Panc1 (cell line): ENCODE measurements around the gene ANK3. TPM values are rescaled to one million over a fixed set of nuclear protein-coding genes. Genes with fewer than 3 reads are reported as not detected.

Experiments
- ATAC-seq: fragments of 200-7000 bp; cut with Tn5 transposase; 2 replicates; pipeline ENCODE4 v1.9.1; 2020; ENCODE audit warnings: mild to moderate bottlenecking, moderate library complexity
- BruUV-seq: library from RNA; stranded (reverse); fragments of 400-500 nt; replicated peaks from 2 replicates; lab custom pipeline; 2021; lab: Mats Ljungman, UMichigan
- CTCF ChIA-PET: fragments of 300-600 bp; sonication (Branson Sonifier 250); formaldehyde crosslinking; loops from one replicate; lab custom pipeline; 2022; ENCODE audit warnings: antibody characterized with exemption; lab: Charles Lee
- POLR2A ChIA-PET: fragments of 300-600 bp; sonication (Branson Sonifier 250); formaldehyde crosslinking; loops from one replicate; lab custom pipeline; 2022; ENCODE audit warnings: antibody characterized with exemption; lab: Charles Lee
- DNase-seq: peaks from one replicate; pipeline ENCODE4 v3.0.0-alpha.2; 2010; ENCODE audit warnings: low read depth, low spot score
- H3K27ac ChIP-seq: 2 replicates; pipeline ENCODE4 v1.5.1; 2011; ENCODE audit warnings: mild to moderate bottlenecking, low read length, inconsistent platforms
- H3K27me3 ChIP-seq: fragments of 200-500 bp; sonication (Bioruptor generic); 2 replicates; pipeline ENCODE4 v1.6.0; 2014; ENCODE audit warnings: low read length, inconsistent platforms; ENCODE audit not compliant: control insufficient read depth, insufficient read depth
- H3K36me3 ChIP-seq: fragments of 200-500 bp; sonication (Bioruptor generic); 2 replicates; pipeline ENCODE4 v1.5.1; 2014; ENCODE audit warnings: inconsistent platforms, mild to moderate bottlenecking, low read length, moderate library complexity; ENCODE audit not compliant: control insufficient read depth, insufficient read depth
- H3K4me1 ChIP-seq: 2 replicates; pipeline ENCODE4 v1.5.1; 2011; ENCODE audit warnings: inconsistent platforms, mild to moderate bottlenecking, low read length, moderate library complexity; ENCODE audit not compliant: control insufficient read depth, insufficient read depth
- H3K4me3 ChIP-seq, 2 experiments: 2 replicates each; pipeline ENCODE4 v1.5.1; 2011 to 2012; ENCODE audit warnings: low read depth in 2 of 2, low read length in 2 of 2, mild to moderate bottlenecking in 2 of 2, inconsistent platforms in 1 of 2, moderate library complexity in 1 of 2
- H3K9me3 ChIP-seq: fragments of 200-500 bp; sonication (Bioruptor generic); 2 replicates; pipeline ENCODE4 v1.5.1; 2014; ENCODE audit warnings: low read depth, mild to moderate bottlenecking, inconsistent platforms, low read length, moderate library complexity; ENCODE audit not compliant: control insufficient read depth, insufficient read depth
- POLR2AphosphoS5 ChIP-seq: IDR thresholded peaks from 2 replicates; pipeline ENCODE4 v1.6.1; 2012; ENCODE audit warnings: mild to moderate bottlenecking, low read depth, low read length, moderate library complexity
- SIN3A ChIP-seq: IDR thresholded peaks from 2 replicates; pipeline ENCODE4 v1.6.1; 2012; ENCODE audit warnings: low read depth, mild to moderate bottlenecking, low read length, moderate library complexity, borderline replicate concordance; ENCODE audit not compliant: insufficient read depth
- TCF7L2 ChIP-seq: IDR thresholded peaks from 2 replicates; pipeline ENCODE4 v1.6.1; 2011; ENCODE audit warnings: mild to moderate bottlenecking, low read depth, low read length, inconsistent platforms
- in situ Hi-C: cut with HindIII; loops from 2 replicates; pipeline ENCODE4 v1.10.0; 2016; ENCODE audit warnings: low sequenced_read_pairs, low pct_unique_long_range_greater_than_20kb
- intact Hi-C: fragments of 100-400 bp; cut with micrococcal nuclease; formaldehyde crosslinking; loops from one replicate; pipeline ENCODE4 v1.10.0; 2022; ENCODE audit not compliant: unreplicated experiment
- total RNA-seq: library from RNA; stranded (reverse); gene quantifications from one replicate; pipeline ENCODE4 v1.2.1, GENCODE V29; 2021; ENCODE audit not compliant: unreplicated experiment
- TF ChIP-seq, protein P1 (sequence below): fragments of 450-650 bp; IDR thresholded peaks from 2 replicates; pipeline ENCODE4 v1.5.1; 2017; ENCODE audit warnings: mild to moderate bottlenecking
- TF ChIP-seq, protein P2 (sequence below), 2 experiments: IDR thresholded peaks; 2 replicates each; pipeline ENCODE4 v1.6.1; 2011 to 2012; ENCODE audit warnings: low read depth in 2 of 2, control low read depth in 1 of 2, low read length in 1 of 2, mild to moderate bottlenecking in 1 of 2, moderate library complexity in 1 of 2; ENCODE audit not compliant: insufficient read depth in 1 of 2

The ANK3 gene
- total RNA-seq, 1 experiment from 2014 or later: 2.5 TPM

DNA sequence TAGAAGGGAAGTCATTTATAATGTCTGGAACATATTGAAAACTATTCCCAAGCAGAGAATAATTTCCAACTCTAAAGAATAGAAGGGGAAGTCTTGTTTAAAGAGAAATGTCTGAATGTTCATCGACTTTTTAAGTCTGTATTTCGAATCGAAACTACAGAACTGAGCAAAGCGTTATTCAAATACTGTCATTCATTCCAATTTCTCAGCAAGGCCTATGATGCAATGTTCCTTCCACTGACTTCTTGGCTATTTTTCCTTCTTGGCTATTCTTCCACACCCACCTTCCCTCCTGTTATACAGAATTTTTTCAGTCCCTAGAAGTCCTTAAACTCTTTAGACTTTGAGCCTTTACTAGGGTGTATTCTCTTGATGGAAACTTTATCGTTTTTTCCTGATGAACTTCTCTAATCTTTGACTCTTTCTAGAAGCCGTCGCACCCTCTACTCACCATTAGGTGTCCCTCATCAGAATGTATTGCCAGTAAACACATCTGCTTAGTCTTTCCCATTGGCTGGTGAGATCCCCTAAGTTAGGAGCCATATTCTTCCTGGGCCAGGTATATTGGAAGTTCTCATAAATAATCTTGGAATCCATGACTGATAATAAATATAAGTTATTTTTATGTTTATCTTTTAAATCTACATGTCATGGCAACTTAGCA is 247.6 kb downstream of the ANK3 start:
- H3K4me1 ChIP-seq: peaks cover 2% of the 10 kb centered on the region; the same call in 1 of the 2 replicates
- ATAC-seq (no peak), DNase-seq (no peak)
- no peaks in the 10 kb centered on the region for H3K36me3 ChIP-seq
- ChIA-PET POLR2A (no interaction called here), CTCF (no interaction called here)
- no peak overlapping the region for H3K27ac ChIP-seq
- TF ChIP-seq, protein P1, sequence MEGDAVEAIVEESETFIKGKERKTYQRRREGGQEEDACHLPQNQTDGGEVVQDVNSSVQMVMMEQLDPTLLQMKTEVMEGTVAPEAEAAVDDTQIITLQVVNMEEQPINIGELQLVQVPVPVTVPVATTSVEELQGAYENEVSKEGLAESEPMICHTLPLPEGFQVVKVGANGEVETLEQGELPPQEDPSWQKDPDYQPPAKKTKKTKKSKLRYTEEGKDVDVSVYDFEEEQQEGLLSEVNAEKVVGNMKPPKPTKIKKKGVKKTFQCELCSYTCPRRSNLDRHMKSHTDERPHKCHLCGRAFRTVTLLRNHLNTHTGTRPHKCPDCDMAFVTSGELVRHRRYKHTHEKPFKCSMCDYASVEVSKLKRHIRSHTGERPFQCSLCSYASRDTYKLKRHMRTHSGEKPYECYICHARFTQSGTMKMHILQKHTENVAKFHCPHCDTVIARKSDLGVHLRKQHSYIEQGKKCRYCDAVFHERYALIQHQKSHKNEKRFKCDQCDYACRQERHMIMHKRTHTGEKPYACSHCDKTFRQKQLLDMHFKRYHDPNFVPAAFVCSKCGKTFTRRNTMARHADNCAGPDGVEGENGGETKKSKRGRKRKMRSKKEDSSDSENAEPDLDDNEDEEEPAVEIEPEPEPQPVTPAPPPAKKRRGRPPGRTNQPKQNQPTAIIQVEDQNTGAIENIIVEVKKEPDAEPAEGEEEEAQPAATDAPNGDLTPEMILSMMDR: no peak
- TF ChIP-seq, protein P2, sequence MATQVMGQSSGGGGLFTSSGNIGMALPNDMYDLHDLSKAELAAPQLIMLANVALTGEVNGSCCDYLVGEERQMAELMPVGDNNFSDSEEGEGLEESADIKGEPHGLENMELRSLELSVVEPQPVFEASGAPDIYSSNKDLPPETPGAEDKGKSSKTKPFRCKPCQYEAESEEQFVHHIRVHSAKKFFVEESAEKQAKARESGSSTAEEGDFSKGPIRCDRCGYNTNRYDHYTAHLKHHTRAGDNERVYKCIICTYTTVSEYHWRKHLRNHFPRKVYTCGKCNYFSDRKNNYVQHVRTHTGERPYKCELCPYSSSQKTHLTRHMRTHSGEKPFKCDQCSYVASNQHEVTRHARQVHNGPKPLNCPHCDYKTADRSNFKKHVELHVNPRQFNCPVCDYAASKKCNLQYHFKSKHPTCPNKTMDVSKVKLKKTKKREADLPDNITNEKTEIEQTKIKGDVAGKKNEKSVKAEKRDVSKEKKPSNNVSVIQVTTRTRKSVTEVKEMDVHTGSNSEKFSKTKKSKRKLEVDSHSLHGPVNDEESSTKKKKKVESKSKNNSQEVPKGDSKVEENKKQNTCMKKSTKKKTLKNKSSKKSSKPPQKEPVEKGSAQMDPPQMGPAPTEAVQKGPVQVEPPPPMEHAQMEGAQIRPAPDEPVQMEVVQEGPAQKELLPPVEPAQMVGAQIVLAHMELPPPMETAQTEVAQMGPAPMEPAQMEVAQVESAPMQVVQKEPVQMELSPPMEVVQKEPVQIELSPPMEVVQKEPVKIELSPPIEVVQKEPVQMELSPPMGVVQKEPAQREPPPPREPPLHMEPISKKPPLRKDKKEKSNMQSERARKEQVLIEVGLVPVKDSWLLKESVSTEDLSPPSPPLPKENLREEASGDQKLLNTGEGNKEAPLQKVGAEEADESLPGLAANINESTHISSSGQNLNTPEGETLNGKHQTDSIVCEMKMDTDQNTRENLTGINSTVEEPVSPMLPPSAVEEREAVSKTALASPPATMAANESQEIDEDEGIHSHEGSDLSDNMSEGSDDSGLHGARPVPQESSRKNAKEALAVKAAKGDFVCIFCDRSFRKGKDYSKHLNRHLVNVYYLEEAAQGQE (IDR thresholded peaks at IDR 0.05; ENCODE audit: insufficient read depth in 1 of 2, low read depth in 2 of 2, low read length in 1 of 2): no peak
- TF ChIP-seq TCF7L2 (no peak), POLR2AphosphoS5 (no peak), SIN3A (no peak)
- in situ Hi-C loops (no loop called here), intact Hi-C loops (no loop called here)
- BruUV-seq: no TSS peak
- H3K27me3 ChIP-seq: peaks cover 8% of the 10 kb centered on the region; the same call in 1 of the 2 replicates
- no peak overlapping the region for H3K4me3 ChIP-seq
- H3K9me3 ChIP-seq: no peaks in the 10 kb centered on the region

DNA sequence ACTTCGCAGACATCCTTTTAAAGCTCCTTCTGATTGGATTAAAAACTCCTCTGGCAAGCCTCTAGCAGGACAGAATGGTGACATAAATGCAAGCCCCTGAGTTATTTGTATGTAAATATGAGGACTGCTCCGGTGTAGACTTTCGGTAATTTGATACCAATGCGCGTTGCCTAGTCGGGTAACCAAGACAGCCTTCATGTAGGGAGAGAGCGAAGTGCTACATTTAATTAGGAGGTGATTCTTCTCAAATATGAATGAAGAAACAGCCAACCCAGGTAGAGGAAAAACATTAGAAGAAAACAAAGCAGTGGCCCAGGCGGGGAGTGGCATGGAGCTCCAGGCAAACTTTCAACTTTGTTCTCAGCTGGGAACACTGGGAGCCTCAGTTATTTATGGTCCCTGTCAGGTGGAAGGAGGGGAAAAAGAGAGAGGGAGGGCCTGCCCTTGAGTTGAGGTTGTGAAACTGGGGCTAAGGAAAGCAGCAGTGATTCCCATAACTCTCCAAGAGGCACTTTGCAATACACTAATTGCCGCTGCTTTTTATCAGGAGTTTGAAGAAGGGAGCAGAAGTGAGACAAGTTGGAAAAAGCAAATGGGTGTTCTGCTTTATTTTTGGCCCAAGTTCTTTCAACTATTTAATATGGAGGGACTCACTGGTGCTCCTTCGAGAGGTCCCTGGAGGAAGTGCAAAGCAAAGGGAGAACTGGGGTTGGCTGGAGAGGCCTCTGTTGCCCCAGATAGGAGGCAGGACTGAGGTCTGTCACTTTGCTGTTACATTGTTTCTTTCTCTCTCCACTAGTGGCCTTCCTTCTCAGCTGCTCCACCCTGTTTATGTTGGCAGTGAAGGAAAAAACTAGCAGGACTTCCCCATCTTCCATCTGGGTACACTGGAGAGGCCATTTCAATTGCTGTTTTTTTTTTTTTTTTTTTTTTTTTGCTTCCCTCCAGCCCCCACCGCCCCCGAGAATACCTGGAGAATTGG is 248.7 kb downstream of the ANK3 start:
- no TSS peak for BruUV-seq
- no peak for DNase-seq
- H3K36me3 ChIP-seq: no peaks in the 10 kb centered on the region
- ATAC-seq: no peak
- peaks cover 8% of the 10 kb centered on the region; the same call in 1 of the 2 replicates for H3K27me3 ChIP-seq
- ChIA-PET CTCF (no interaction called here), POLR2A (no interaction called here)
- H3K4me3 ChIP-seq: no peak overlapping the region
- no peaks in the 10 kb centered on the region for H3K9me3 ChIP-seq
- intact Hi-C loops (no loop called here), in situ Hi-C loops (no loop called here)
- peaks cover 2% of the 10 kb centered on the region; the same call in 1 of the 2 replicates for H3K4me1 ChIP-seq
- TF ChIP-seq, protein P2 (IDR thresholded peaks at IDR 0.05; ENCODE audit: insufficient read depth in 1 of 2, low read depth in 2 of 2, low read length in 1 of 2): no peak
- TF ChIP-seq TCF7L2 (no peak), SIN3A (no peak), POLR2AphosphoS5 (no peak)
- TF ChIP-seq, protein P1: no peak
- no peak overlapping the region for H3K27ac ChIP-seq
